Hippocampal formation (tissue), 2 donors: ENCODE data around the gene GGNBP2.
A peak's percentile ranks its signal among the peaks of the same experiment; 100 is the strongest.
"Not testable (repeated sequence)": the region's sequence is repeated elsewhere in the genome, so short reads cannot be mapped to it uniquely, and the experiment has no call there.

Source experiments
- DNase-seq, 2 donors: peaks; one replicate each; lab custom pipeline; 2025; lab: John Stamatoyannopoulos, UW

Gene GGNBP2

GRCh38 chr17:36600936-36601302 lies 56.2 kb downstream of the GGNBP2 start:
- DNase-seq: no peak

GRCh38 chr17:36601303-36602029 lies 56.7 kb downstream of the GGNBP2 start, which contains the start of gene MRM1:
MRM1 (plus strand) TSS chr17:36601583; CDS start chr17:36601811, 228 bp downstream.
- peak; percentile 89 to 91 for DNase-seq

- DNase-seq: no peak
These were observed 57.5 kb downstream of the GGNBP2 start for GRCh38 chr17:36602030-36602748.

- DNase-seq: peak in 1 of 2 donors; percentile 11
These were observed 58.2 kb downstream of the GGNBP2 start for GRCh38 chr17:36602924-36603384.

DNA sequence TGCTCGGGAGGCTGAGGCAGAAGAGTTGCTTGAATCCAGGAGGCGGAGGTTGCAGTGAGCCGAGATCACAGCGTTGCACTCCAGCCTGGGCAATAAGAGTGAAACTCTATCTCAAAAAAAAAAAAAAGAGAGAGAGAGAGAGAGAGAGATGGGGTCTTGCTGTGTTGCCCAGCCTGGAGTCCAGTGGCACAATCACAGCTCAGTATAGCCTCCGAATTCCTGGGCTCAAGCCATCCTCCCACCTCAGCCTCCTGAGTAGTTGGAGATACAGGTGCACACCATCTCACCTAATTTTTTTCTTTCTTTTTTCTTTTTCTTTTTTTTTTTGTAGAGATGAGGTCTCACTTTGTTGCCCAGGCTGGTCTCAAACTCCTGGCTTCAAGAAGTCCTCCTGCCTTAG lies 60.3 kb downstream of the GGNBP2 start:
- not testable (repeated sequence) for DNase-seq

- no peak for DNase-seq
These were observed 63.6 kb downstream of the GGNBP2 start for GRCh38 chr17:36608280-36608679.

GRCh38 chr17:36608794-36609497 lies 64.2 kb downstream of the GGNBP2 start:
- DNase-seq: peak; percentile 14 to 36

DNA sequence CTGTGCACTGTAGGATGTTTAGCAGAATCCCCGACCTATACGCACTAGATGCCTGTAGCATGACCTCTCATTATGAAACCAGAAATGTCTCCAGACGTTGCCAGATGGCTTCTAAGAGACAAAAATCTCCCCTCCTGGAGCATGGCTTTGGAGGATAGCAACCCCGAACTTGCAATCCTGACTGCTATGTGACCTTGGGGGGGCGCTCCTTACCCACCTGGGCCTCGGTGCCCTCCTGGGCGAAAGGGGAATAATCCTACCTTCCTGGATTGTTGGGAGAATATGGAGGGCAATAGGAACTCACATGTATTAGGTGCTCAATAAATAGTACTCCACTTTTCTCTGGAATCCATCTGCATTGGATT lies 64.8 kb downstream of the GGNBP2 start:
- no peak for DNase-seq

DNA sequence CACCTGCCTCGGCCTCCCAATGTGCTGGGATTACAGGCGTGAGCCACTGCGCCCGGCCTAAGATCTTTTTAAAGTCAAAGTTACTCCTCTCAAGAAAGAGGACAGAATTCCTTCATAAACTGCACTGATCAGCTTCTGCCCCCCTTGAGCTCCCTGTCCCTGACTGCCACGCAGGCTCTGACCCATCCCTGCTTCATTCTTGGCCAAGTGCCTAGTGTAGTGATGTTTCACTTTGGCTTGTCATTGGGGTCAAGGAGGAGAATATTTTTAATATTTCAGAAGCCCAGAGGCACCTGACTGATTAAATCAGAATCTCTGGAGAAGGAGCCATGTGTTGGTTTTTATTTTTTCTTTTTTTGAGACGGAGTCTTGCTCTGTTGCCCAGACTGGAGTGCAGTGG lies 65.8 kb downstream of the GGNBP2 start:
- DNase-seq: no peak

GRCh38 chr17:36611345-36612072 lies 66.8 kb downstream of the GGNBP2 start:
- no peak for DNase-seq

- no peak for DNase-seq
These were observed 67.6 kb downstream of the GGNBP2 start for GRCh38 chr17:36612323-36612722.

- DNase-seq: no peak
These were observed 68.4 kb downstream of the GGNBP2 start for GRCh38 chr17:36613155-36613554.

GRCh38 chr17:36614081-36614480 lies 69.4 kb downstream of the GGNBP2 start:
- no peak for DNase-seq

- DNase-seq: no peak
These were observed 70.2 kb downstream of the GGNBP2 start for GRCh38 chr17:36614933-36615332.

DNA sequence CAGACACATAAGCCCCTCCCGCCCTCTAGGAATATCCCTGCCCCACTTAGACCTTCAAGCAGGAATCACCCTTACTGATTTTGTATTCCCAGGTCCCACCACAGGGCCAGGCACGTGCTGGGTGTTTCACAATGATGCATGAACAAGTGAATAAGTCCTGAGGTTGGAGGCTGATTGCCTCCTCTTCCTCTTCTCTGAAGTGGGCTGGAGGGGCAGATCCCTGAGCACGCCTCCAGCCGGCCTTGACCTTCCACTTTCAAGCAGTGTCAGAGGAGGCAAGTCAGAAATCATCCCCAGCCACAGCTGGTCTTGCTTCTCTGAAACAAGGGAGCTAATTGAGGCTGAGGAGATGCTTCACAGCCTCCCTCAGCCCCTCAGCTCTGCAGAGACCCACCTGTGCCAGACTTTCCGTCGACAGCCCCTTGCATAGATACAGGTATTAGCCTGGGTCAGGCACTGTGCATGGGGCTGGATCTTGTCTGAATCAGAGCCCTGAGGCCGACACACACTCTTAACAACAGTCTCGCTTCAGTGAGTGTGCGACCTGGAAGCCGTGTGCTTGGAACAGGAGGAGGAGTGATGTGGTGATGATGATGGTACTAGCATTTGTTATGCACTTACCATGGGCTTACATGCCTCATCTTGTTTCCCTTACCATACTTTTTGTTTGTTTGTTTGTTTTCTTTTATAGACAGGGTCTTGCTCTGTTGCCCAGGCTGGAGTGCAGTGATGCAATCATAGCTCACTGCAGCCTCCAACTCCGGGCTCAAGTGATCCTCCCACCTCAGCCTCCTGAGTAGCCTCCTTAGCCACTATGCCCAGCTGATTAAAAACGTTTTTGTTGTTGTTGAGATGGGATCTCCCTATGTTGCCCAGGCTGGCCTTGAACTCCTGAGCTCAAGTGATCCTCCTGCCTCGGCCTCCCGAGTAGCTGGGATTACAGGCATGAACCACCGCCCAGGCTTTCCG lies 71.6 kb downstream of the GGNBP2 start:
- no peak for DNase-seq

- DNase-seq: no peak
These were observed 73.1 kb downstream of the GGNBP2 start for GRCh38 chr17:36617773-36618172.

GRCh38 chr17:36623281-36623680 lies 78.6 kb downstream of the GGNBP2 start:
- no peak for DNase-seq

DNA sequence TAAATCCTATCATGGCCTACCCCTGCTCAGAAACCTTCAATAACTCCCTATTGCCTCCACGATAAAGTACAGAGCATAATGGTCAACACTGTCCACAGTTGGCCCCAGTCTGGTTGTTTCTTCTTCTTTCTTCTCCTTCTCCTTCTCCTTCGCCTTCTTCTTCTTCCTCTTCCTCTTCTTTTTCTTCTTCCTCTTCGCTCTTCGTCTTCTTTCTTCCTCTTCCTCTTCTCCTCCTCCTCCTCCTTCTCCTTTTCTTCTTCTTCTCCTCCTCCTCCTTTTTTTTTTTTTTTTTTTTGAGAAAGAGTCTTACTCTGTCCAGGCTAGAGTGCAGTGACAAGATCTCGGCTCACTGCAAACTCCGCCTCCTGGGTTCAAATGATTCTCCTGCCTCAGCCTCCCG lies 80.5 kb downstream of the GGNBP2 start:
- DNase-seq: no peak

- DNase-seq: no peak
These were observed 82.4 kb downstream of the GGNBP2 start for GRCh38 chr17:36627101-36627500.

GRCh38 chr17:36628576-36628975 lies 83.9 kb downstream of the GGNBP2 start:
- DNase-seq: no peak
